GM18511 (cell line): ENCODE results near the gene FHDC1.

ENCODE experiments used
- ATAC-seq: cut with Tn5 transposase; IDR thresholded peaks from one replicate; pipeline ENCODE4 v1.9.1; 2021; ENCODE audit warnings: mild to moderate bottlenecking, moderate library complexity; ENCODE audit not compliant: unreplicated experiment

Gene FHDC1

GRCh38 chr4:152936446-152937335 is 568 bp downstream of the FHDC1 start:
- ATAC-seq: peak; percentile 40

- peak; percentile 46 for ATAC-seq
Observed at GRCh38 chr4:152937336-152938236, 1.5 kb downstream of the FHDC1 start.

GRCh38 chr4:152938237-152938947 is 2.3 kb downstream of the FHDC1 start:
- ATAC-seq: no peak

- no peak for ATAC-seq
Observed at GRCh38 chr4:152939621-152940020, 3.5 kb downstream of the FHDC1 start.

GRCh38 chr4:152940461-152940860 is 4.3 kb downstream of the FHDC1 start:
- ATAC-seq: no peak

- ATAC-seq: no peak
Observed at GRCh38 chr4:152941411-152941810, 5.3 kb downstream of the FHDC1 start.

- no peak for ATAC-seq
Observed at GRCh38 chr4:152942346-152942745, 6.2 kb downstream of the FHDC1 start.

- ATAC-seq: no peak
Observed at GRCh38 chr4:152943672-152944071, 7.5 kb downstream of the FHDC1 start.

GRCh38 chr4:152944666-152945320 is 8.7 kb downstream of the FHDC1 start:
- ATAC-seq: no peak

GRCh38 chr4:152945639-152946038 is 9.5 kb downstream of the FHDC1 start:
- ATAC-seq: no peak

GRCh38 chr4:152946446-152946845 is 10.3 kb downstream of the FHDC1 start:
- ATAC-seq: no peak

GRCh38 chr4:152947311-152947710 is 11.2 kb downstream of the FHDC1 start:
- ATAC-seq: no peak

- ATAC-seq: no peak
Observed at GRCh38 chr4:152949930-152950329, 13.8 kb downstream of the FHDC1 start.

GRCh38 chr4:152950402-152951274 is 14.5 kb downstream of the FHDC1 start:
- ATAC-seq: no peak

GRCh38 chr4:152951348-152951747 is 15.2 kb downstream of the FHDC1 start:
- no peak for ATAC-seq

GRCh38 chr4:152953514-152953913 is 17.4 kb downstream of the FHDC1 start:
- no peak for ATAC-seq

- ATAC-seq: no peak
Observed at GRCh38 chr4:152954741-152955140, 18.6 kb downstream of the FHDC1 start.

GRCh38 chr4:152956147-152956546 is 20.0 kb downstream of the FHDC1 start:
- ATAC-seq: no peak

- ATAC-seq: no peak
Observed at GRCh38 chr4:152956650-152957436, 20.7 kb downstream of the FHDC1 start.
